ENCODE results near the gene CNN1. TPM values are rescaled to one million over a fixed set of nuclear protein-coding genes. Genes with fewer than 3 reads are reported as not detected.

Gene CNN1
- total and polyA plus RNA-seq, 2 of the 13 experiments (the other 11 are each of a cell fraction or from before 2014, with no cell fraction given) = 0.70 to 1.1 TPM

- TF ChIP-seq ZNF280B (CRISPR knock-in tag; IDR thresholded peaks at IDR 0.05; ENCODE audit: borderline replicate concordance) (peak; percentile 93), RBAK (CRISPR knock-in tag; IDR thresholded peaks at IDR 0.05) (no peak), ZNF501 (CRISPR knock-in tag; IDR thresholded peaks at IDR 0.05) (peak; percentile 96), GABPB1 (CRISPR knock-in tag; IDR thresholded peaks at IDR 0.05) (peak; percentile 99), MXI1 (IDR thresholded peaks at IDR 0.05; ENCODE audit: borderline replicate concordance, low read depth, low read length) (peak; percentile 94), ZIK1 (CRISPR knock-in tag; IDR thresholded peaks at IDR 0.05; ENCODE audit: borderline replicate concordance, low read depth) (peak; percentile 76; the same call in 1 of the 2 replicates), RERE (CRISPR knock-in tag; IDR thresholded peaks at IDR 0.05; ENCODE audit: low read depth) (no peak), ZNF383 (CRISPR knock-in tag; IDR thresholded peaks at IDR 0.05; ENCODE audit: borderline replicate concordance) (no peak), FOXJ3 (CRISPR knock-in tag; IDR thresholded peaks at IDR 0.05; ENCODE audit: borderline replicate concordance) (peak; percentile 39; the same call in 1 of the 2 replicates), FOXO4 (CRISPR knock-in tag; conservative IDR thresholded peaks at IDR 0.05) (0 out of 2 replicates have a peak, but pooled peaks have one; percentile 1), MXD4 (CRISPR knock-in tag; IDR thresholded peaks at IDR 0.05) (peak; percentile 76), ZNF101 (CRISPR knock-in tag; IDR thresholded peaks at IDR 0.05; ENCODE audit: borderline replicate concordance, low read depth) (no peak)
These were observed 9.9 kb upstream of the CNN1 start, which contains the start of gene ECSIT (continued) for GRCh38 chr19:11528551-11529341.

All from HepG2 (cell line).